HUES48 (cell line): Measurements from ENCODE around the gene WNK1.

Source experiments
- H3K27ac ChIP-seq: one replicate; pipeline ENCODE4 v1.7.0; 2013; ENCODE audit warnings: low read depth, low read length, inconsistent platforms
- H3K27me3 ChIP-seq: 2 replicates; pipeline ENCODE4 v1.6.1; 2013; ENCODE audit warnings: mild to moderate bottlenecking, low read length; ENCODE audit not compliant: control insufficient read depth, insufficient read depth
- H3K36me3 ChIP-seq: 2 replicates; pipeline ENCODE4 v1.6.1; 2013; ENCODE audit warnings: low read length; ENCODE audit not compliant: control insufficient read depth, insufficient read depth
- H3K4me1 ChIP-seq: 2 replicates; pipeline ENCODE4 v1.6.1; 2013; ENCODE audit warnings: mild to moderate bottlenecking, low read length; ENCODE audit not compliant: control insufficient read depth, insufficient read depth
- H3K4me3 ChIP-seq: 2 replicates; pipeline ENCODE4 v1.5.1; 2013; ENCODE audit warnings: mild to moderate bottlenecking, low read depth, low read length
- H3K9ac ChIP-seq: 2 replicates; pipeline ENCODE4 v1.6.1; 2013; ENCODE audit warnings: mild to moderate bottlenecking, low read depth, low read length, moderate library complexity
- H3K9me3 ChIP-seq: 2 replicates; pipeline ENCODE4 v1.6.1; 2013; ENCODE audit warnings: low read length; ENCODE audit not compliant: control insufficient read depth, insufficient read depth

The WNK1 gene

GRCh38 chr12:725076-725475 is 27.3 kb upstream of the WNK1 start:
- Histone ChIP-seq H3K36me3 (no peaks in the 10 kb centered on the region), H3K4me1 (peaks cover 18% of the 10 kb centered on the region), H3K9ac (no peak overlapping the region), H3K9me3 (no peaks in the 10 kb centered on the region), H3K27ac (no peak overlapping the region), H3K4me3 (no peak overlapping the region), H3K27me3 (no peaks in the 10 kb centered on the region)

DNA sequence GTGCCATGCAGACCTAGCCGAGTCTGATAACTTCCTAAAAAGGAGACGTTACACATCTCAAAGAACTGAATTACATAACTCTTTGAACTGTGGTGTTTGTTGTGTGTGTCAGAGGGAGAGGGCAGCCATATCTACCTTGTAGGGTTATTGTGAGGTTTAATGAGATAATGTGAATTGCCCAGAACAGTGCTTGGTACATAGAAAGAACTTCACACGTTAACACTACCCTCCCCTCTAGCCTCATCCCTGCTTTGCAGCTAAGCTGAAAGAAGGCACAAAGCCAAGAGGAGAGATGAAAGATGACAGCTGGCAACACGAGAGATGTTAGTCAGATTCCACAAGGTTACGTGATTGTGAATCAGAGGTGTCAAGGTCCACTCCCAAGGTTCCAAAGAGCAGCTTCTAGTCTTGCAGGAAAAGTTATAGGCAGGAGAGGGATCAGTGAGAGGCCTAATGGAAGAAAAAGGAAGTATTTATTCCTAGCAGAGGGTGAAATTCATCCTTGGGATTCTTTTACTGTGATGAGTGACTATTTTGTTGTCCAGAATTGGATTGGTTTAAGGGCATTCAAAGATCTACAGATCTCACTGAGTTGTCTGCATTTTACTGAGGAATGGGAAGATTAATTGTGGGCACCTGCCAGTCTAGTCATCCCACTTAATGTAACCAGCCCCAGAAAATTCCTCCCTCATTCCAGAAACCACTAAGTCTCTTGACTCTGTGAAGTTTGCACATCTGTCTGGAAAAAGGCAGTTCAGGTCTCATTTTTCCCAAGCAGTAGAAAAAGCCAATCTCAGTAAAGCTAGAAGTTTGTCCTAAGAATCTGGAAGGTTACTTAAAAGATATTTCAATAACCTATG is 25.9 kb upstream of the WNK1 start:
- no peaks in the 10 kb centered on the region for H3K36me3 ChIP-seq
- no peak overlapping the region for H3K9ac ChIP-seq
- H3K27ac ChIP-seq: no peak overlapping the region

GRCh38 chr12:727321-727720 is 25.1 kb upstream of the WNK1 start:
- Histone ChIP-seq H3K36me3 (no peaks in the 10 kb centered on the region), H3K4me1 (peaks cover 16% of the 10 kb centered on the region), H3K9me3 (no peaks in the 10 kb centered on the region), H3K27me3 (no peaks in the 10 kb centered on the region), H3K9ac (no peak overlapping the region), H3K27ac (no peak overlapping the region), H3K4me3 (no peak overlapping the region)

More for the DNA sequence above, 25.9 kb upstream of the WNK1 start:
- Histone ChIP-seq H3K9me3 (no peaks in the 10 kb centered on the region), H3K27me3 (no peaks in the 10 kb centered on the region), H3K4me1 (peaks cover 18% of the 10 kb centered on the region), H3K4me3 (no peak overlapping the region)

DNA sequence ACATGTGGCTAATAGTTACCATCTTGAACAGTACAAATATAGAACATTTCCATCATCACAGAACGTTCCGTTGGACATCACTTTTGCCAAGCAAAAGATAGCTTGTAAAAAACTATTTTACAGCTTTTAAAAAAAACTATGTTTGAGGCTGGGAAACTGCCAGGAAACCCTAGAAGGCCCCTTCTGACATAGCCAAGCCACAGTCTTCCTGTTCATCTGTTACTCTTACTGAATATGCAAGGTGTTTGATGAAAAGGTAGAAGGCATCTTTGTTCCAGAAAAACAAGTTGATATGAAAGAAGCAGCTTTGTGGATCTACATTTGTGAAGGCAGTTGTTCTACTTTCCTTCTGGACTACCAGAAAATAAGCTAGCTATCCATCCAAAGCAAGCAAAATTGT is 23.6 kb upstream of the WNK1 start:
- Histone ChIP-seq H3K36me3 (no peaks in the 10 kb centered on the region), H3K9ac (no peak overlapping the region), H3K4me1 (peaks cover 6% of the 10 kb centered on the region), H3K27ac (no peak overlapping the region), H3K27me3 (no peaks in the 10 kb centered on the region), H3K9me3 (no peaks in the 10 kb centered on the region), H3K4me3 (no peak overlapping the region)

DNA sequence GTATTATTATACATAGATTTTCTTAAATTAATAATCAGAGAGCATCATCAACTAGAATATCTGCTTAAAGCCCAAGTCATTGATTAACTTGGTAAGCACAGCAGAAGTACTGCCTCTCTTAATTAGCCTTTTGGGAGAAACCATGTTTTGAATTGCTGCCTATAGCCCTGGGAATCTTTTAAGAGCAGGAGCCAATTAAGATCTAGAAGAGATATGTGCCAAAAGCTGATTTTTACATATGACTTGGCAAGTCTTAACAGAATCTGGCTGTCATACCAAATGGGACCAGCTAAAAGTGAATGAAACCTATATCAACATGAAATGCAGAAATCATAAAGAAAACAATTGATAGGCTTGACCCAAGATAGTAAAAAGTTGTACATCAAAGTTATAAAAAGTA is 23.2 kb upstream of the WNK1 start:
- no peak overlapping the region for H3K4me3 ChIP-seq
- H3K9me3 ChIP-seq: no peaks in the 10 kb centered on the region
- peaks cover 2% of the 10 kb centered on the region for H3K4me1 ChIP-seq
- no peaks in the 10 kb centered on the region for H3K27me3 ChIP-seq
- H3K9ac ChIP-seq: no peak overlapping the region
- H3K36me3 ChIP-seq: no peaks in the 10 kb centered on the region
- no peak overlapping the region for H3K27ac ChIP-seq

DNA sequence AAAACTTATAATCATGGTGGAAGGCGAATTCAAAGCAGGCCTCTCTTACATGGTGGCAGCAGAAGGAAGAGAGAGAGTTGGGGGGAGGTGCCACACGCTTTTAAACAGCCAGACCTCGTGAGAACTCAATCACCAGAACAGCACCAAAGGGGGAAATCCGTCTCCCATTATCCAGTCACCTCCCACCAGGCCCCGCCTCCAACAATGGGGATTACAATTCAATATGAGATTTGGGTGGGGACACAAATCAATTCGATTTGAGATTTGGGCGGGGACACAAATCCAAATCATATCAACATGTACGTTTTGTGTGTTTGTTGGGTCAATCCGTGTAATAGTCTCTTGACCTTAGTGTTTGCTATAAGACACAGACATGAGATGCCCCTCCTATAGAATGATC is 21.8 kb upstream of the WNK1 start:
- no peaks in the 10 kb centered on the region for H3K4me1 ChIP-seq
- H3K9me3 ChIP-seq: no peaks in the 10 kb centered on the region
- H3K36me3 ChIP-seq: no peaks in the 10 kb centered on the region
- no peak overlapping the region for H3K9ac ChIP-seq
- H3K27me3 ChIP-seq: no peaks in the 10 kb centered on the region
- H3K27ac ChIP-seq: no peak overlapping the region
- H3K4me3 ChIP-seq: no peak overlapping the region

- H3K27me3 ChIP-seq: no peaks in the 10 kb centered on the region
- H3K4me1 ChIP-seq: no peaks in the 10 kb centered on the region
- no peaks in the 10 kb centered on the region for H3K36me3 ChIP-seq
- H3K9me3 ChIP-seq: no peaks in the 10 kb centered on the region
- H3K27ac ChIP-seq: no peak overlapping the region
- H3K4me3 ChIP-seq: no peak overlapping the region
- H3K9ac ChIP-seq: no peak overlapping the region
Observed at GRCh38 chr12:737122-737739, 15.1 kb upstream of the WNK1 start.

- Histone ChIP-seq H3K4me1 (no peaks in the 10 kb centered on the region), H3K9me3 (no peaks in the 10 kb centered on the region), H3K36me3 (no peaks in the 10 kb centered on the region), H3K27me3 (no peaks in the 10 kb centered on the region), H3K27ac (no peak overlapping the region), H3K9ac (no peak overlapping the region), H3K4me3 (no peak overlapping the region)
Observed at GRCh38 chr12:738712-739111, 13.7 kb upstream of the WNK1 start.

GRCh38 chr12:739349-739748 is 13.0 kb upstream of the WNK1 start:
- Histone ChIP-seq H3K27me3 (no peaks in the 10 kb centered on the region), H3K9me3 (no peaks in the 10 kb centered on the region), H3K9ac (no peak overlapping the region), H3K4me1 (no peaks in the 10 kb centered on the region), H3K36me3 (no peaks in the 10 kb centered on the region), H3K27ac (no peak overlapping the region), H3K4me3 (no peak overlapping the region)

GRCh38 chr12:740921-741320 is 11.5 kb upstream of the WNK1 start:
- Histone ChIP-seq H3K4me1 (no peaks in the 10 kb centered on the region), H3K27me3 (no peaks in the 10 kb centered on the region), H3K9me3 (no peaks in the 10 kb centered on the region), H3K9ac (no peak overlapping the region), H3K27ac (no peak overlapping the region), H3K36me3 (no peaks in the 10 kb centered on the region), H3K4me3 (no peak overlapping the region)

GRCh38 chr12:749751-750270 is 2.6 kb upstream of the WNK1 start:
- Histone ChIP-seq H3K9ac (no peak overlapping the region), H3K27ac (no peak overlapping the region), H3K9me3 (no peaks in the 10 kb centered on the region), H3K4me3 (no peak overlapping the region), H3K36me3 (no peaks in the 10 kb centered on the region), H3K4me1 (peaks cover 23% of the 10 kb centered on the region), H3K27me3 (no peaks in the 10 kb centered on the region)
